ENCODE data around the gene HCN4.

HCN4 gene

DNA sequence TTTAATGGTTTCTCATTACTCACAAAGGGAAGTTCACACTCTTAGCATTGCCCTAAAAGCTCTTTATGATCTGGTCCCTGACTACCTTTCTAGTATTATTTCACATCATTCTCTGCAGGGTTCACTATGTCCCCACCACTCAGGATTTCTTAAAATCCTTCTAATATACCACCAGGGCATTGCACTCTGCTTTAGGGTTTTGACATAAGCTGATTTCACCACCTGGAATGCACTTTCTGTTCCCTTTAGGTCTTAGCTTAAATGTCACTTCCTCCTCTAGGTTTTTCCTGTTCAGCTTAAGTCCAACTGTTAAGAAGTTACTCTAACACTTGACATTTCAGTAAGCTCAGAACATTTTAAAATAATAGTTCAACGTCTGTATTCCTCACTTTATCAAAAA lies 81.7 kb downstream of the HCN4 start:
- peak; percentile 41 for DNase-seq

GRCh38 chr15:73286311-73286710 lies 82.4 kb downstream of the HCN4 start:
- DNase-seq = no peak

DNA sequence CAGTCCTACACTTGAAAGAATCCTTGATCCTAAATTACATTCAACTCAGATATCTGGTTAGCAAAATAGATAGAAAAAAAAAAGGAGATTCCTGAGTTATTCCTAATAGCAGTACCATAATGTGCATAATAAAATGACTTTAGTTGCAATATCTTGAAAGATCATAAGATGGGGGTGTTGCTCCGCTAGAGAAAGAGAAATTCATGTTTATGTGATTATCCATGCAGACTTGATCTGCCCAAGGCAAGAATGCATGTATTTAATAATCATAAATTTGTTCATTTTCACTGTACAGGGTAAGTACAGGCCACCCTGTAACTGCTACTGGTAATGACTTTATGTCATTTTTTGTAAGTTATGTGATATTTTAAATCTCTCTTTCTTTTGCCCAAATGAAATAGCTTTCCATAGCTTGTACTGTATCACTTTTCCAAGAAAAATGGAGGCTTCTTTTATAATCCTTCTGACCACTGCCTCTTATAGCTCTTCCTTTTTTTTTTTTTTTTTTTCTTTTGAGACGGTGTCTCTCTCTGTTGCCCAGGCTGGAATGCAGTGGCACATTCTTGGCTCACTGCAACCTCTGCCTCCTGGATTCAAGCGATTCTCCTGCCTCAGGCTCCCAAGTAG lies 84.6 kb downstream of the HCN4 start:
- DNase-seq = no peak

DNA sequence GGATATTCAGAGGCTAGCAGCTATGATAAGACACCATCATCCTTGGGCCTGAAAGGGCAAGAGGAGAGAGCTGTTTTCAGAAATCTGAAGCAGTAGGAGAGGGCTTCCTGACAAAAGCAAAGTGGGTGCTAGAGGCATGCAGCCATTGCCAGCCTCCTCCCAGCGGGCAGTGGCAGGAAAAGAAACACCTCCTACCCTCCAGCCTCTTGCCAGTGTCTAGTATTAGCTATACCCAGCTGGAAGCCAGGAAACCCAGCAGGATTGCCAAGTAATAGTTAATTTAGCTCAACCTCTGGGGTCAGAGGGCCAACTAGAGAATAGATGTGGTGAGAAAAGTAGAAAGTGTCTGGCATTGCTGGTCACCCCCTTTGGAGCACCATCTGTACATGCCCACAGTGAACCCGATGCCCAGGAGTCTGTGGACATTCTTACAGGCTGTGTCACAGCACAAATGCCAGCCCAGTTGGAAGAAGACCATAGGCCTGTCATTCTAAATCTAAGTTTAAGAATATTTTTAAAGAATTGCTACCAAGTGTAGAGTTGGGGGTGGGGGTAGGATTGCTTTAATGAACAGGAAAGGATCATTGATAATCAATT lies 85.3 kb downstream of the HCN4 start:
- no peak for DNase-seq

DNA sequence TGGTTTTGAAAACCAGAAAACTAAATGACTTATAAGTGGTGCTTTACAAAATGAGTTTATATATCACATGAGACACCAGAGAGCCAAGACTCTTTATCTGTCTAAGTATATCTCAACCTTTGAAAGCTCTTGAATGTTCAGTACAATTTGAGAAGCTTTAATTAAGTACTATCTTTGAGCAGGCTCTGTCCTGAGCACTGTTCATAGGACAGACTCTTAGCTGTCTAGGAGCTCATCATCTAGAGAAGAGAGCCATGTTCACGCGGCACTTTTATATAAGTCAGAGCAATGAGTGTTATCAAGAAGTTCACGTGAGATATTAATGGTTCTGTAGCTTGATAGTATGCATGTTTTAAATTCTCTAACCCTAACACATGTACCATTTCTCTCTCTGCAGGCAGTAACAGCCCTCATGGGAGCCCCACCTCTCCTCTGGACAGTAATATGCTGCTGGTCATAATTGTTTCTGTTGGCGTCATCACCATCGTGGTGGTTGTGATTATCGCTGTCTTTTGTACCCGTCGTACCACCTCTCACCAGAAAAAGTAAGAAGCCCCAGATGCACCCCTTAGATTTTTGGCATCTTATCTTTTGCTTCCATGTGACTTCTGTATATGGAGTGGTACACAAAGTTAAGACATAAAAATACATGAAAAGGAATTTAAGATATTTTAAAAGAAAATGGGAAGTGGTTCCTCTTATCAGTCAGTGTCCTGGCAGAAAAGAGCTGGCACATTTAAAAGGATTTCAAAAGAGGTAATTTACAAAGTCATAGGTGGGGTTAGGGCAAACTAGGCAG lies 86.0 kb downstream of the HCN4 start:
- no peak for DNase-seq

DNA sequence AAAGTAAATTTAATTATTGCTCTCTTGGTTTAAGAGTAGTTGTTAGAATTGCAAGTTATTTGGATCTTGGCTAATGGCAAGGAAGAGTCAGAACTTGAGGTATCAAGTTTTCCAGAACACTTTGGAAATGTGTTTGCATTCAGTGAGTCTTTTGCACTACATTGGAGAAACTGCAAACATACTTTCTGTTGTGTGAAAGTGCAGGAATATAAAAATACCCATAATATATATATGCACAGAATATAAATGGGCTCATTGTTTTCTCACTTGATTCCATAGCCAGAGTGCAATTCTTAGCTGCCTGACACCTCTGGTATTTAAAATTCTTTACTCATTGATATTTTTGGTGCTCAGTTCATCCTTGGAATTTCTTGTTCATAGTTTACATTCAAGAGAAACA lies 92.9 kb downstream of the HCN4 start:
- DNase-seq = no peak

DNA sequence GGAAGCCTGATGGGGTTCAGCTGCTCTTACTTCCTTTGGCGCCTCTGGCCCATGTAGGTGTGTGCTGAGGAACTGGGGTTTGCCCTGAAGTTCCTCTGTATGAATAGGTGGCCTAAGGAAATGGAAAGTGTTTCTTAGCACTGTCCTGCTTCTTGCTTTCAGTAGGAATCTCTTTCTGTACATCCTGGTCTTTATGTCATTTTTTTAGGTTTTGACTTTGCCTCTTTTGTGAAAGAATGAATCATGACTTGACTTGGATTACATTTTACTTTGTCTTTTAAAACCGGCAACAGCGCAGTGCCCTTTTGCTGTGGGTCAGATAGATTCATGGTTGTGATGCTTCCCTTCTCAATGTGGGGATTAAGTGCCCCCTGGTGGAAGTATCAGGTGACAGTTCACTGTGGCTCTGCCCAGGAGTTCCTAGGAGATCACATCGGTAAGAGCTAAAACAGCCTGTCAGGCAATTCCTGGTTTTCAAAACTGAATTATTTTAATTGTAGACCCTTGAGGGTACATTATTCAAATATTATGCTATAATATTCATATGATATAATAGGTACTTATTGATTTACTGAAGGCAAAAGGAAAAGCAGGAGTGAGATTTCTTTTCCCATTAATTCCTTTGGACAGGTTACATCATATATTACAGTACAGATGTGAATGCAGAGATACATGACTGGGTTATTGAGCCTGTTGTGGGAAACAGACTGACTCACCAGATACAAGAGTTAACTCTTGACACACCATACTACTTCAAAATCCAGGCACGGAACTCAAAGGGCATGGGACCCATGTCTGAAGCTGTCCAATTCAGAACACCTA lies 95.4 kb downstream of the HCN4 start:
- peak; percentile 69 for DNase-seq

DNA sequence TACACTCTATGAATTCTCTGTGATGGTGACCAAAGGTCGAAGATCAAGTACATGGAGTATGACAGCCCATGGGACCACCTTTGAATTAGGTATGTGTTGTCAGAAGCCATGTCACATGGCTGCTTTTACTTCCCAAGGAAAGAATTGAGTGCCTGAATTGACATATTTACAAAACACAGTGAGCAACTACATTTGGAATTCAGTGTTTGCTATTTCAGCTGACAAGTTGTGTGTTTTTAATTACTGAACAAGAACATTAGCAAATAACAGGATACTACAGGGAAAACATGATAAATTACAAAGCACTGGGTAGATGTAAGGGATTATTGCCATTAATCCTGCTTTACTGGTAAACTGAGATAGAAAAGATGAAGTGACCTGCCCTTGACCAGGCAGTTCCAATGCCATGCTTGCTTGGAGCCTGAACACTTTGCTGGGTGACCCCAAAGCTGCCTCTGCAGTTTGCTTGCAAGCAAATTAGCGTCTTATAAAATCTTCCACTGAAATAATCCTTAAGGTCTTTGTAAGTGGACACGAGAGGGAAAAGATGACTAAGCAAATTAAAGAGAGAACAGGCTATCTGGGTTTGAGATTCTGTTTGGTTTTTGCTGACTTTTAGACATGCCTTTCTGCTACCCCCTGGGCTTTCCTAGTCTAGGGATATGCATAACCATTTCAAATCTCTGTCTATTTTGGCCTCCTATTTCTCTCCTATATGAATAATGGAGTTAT lies 98.2 kb downstream of the HCN4 start:
- no peak for DNase-seq
